ENCODE results near the gene UBE2I. TPM values are rescaled to one million over a fixed set of nuclear protein-coding genes. Genes with fewer than 3 reads are reported as not detected.

The UBE2I gene
- polyA plus RNA-seq, 2 of the 4 experiments (the other 2 are of a cell fraction), result 170 to 208 TPM

DNA sequence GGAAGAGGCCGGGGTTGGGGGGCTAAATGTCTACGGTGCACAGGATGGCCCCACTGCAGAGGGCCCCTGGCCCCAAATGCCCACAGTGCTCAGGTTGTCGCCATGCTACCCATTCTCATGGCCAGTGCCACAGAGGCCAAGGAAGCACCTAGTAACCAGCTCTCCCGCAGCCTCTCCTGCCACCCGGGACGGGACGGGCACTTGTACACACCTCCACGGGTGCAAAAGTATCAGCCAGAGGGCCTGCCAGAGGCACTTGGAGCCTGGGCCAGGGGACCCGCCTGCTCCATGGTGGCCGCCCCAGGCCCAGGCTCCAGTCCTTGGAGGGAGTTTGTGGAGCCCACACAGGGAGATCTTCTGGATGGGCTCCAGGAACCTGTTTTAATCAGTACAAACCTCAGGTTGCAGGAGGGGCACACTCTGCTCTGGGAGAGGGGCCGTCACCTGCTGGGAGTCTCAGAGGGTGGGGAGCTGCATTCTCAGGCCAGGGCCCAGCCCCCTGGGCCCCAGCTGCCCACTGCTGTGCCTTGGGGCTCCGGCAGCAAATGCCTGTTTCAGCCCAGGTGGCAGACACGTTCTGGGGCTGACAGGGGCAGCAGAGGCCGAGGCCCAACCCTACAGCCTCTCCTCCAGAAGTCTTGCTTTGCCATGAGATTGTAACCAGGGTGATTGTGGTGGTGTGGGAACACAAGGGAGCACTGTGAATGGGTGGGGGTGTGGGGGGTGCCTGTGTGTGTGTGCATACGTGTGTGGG, 45.7 kb upstream of the UBE2I start:
- no peak for ATAC-seq
- no peaks in the 10 kb centered on the region for H3K9me3 ChIP-seq
- ChIA-PET CTCF (interaction anchor here (1.0 kb wide), 1 partner anchor 37 kb away, joined by 6 read pairs; no protein-coding TSS in a partner anchor), POLR2A (no interaction called here)
- 0 out of 3 replicates have a peak, but pooled peaks cover 5% of the 10 kb centered on the region for H3K4me1 ChIP-seq
- H3K27ac ChIP-seq, result no peak overlapping the region
- no peak for TF ChIP-seq ESRRA (IDR thresholded peaks at IDR 0.05; ENCODE audit: borderline replicate concordance, low read length)
- no peak for TF ChIP-seq TP53 (CRISPR knock-in tag; IDR thresholded peaks at IDR 0.05)
- no peak for TF ChIP-seq KDM5A (IDR thresholded peaks at IDR 0.05)
- no peak for TF ChIP-seq NR3C1 (IDR thresholded peaks at IDR 0.05)
- no peak for TF ChIP-seq JUN (IDR thresholded peaks at IDR 0.05)
- TF ChIP-seq PHF8 (IDR thresholded peaks at IDR 0.05; ENCODE audit: borderline replicate concordance, low read depth), result no peak
- TF ChIP-seq MAX (IDR thresholded peaks at IDR 0.05), result no peak
- TF ChIP-seq MAFK (IDR thresholded peaks at IDR 0.05; ENCODE audit: partially characterized antibody), result no peak
- TF ChIP-seq ELK1 (IDR thresholded peaks at IDR 0.05; ENCODE audit: low read depth, low read length), result no peak
- 72% methylated on average over 11 of the region's 15 CpGs for WGBS (ENCODE audit: missing lambda C conversion rate)
- DNase-seq (ENCODE audit: low read depth in 1 of 2, low spot score in 1 of 2), result no peak
- H3K4me2 ChIP-seq, result no peak overlapping the region
- no peak overlapping the region for H3K4me3 ChIP-seq
- no peak for FAIRE-seq

DNA sequence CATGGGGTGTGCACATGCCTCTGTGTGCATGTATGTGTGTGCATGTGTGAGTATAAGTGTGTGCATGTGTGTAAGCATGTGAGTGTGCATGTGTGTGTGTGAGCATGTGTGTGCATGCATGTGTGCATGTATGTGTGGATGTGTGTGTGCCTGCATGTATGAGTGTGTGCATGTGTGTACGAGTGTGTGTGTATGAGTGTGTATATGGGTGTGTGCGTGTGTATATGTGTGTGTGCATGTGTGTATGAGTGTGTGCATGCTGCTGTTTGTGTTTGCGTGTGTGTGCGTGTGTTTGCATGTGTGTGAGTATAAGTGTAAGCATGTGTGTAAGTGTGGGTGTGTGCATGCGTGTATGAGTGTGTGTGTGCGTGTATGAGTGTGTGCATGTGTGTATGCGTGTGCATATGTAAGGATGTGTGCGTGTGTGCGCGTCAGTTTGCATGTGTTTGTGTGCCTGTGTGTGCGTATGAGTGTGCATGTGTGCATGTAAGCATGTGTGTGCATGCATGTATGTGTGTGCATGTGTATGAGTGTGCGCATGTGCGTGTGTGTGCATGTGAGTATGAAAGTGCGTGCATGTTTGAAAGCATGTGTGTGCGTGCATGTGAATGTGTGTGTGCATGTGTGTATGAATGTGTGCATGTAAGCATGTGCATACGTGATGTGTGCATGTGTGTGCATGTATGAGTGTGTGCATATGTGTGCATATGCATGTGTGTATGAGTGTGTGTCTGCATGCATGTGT, 44.9 kb upstream of the UBE2I start:
- 71% methylated on average over 16 of the region's 16 CpGs for WGBS (ENCODE audit: missing lambda C conversion rate)
- Histone ChIP-seq H3K4me3 (no peak overlapping the region), H3K27ac (no peak overlapping the region), H3K9me3 (no peaks in the 10 kb centered on the region), H3K4me2 (no peak overlapping the region), H3K4me1 (no peaks in the 10 kb centered on the region)
- TF ChIP-seq SREBF2 (IDR thresholded peaks at IDR 0.05) (no peak), JUN (IDR thresholded peaks at IDR 0.05) (no peak), BHLHE40 (IDR thresholded peaks at IDR 0.05; ENCODE audit: low read depth, low read length) (no peak), FOXS1 (CRISPR knock-in tag; IDR thresholded peaks at IDR 0.05) (no peak), POLR2A (IDR thresholded peaks at IDR 0.05; ENCODE audit: low read length) (no peak), RARB (CRISPR knock-in tag; IDR thresholded peaks at IDR 0.05) (no peak), JUNB (IDR thresholded peaks at IDR 0.05) (no peak), ELK1 (IDR thresholded peaks at IDR 0.05; ENCODE audit: low read depth, low read length) (no peak), KDM1A (IDR thresholded peaks at IDR 0.05; ENCODE audit: low read depth) (no peak), PBX3 (IDR thresholded peaks at IDR 0.05) (no peak), ZSCAN20 (CRISPR knock-in tag; IDR thresholded peaks at IDR 0.05) (no peak), FOSL2 (IDR thresholded peaks at IDR 0.05) (no peak), FOSL2 (CRISPR knock-in tag; IDR thresholded peaks at IDR 0.05) (no peak), CBX8 (IDR thresholded peaks at IDR 0.05) (no peak), CTCF (IDR thresholded peaks at IDR 0.05) (no peak), MAZ (IDR thresholded peaks at IDR 0.05; ENCODE audit: borderline replicate concordance, low read depth, low read length) (no peak)
- TF ChIP-seq, protein P1, sequence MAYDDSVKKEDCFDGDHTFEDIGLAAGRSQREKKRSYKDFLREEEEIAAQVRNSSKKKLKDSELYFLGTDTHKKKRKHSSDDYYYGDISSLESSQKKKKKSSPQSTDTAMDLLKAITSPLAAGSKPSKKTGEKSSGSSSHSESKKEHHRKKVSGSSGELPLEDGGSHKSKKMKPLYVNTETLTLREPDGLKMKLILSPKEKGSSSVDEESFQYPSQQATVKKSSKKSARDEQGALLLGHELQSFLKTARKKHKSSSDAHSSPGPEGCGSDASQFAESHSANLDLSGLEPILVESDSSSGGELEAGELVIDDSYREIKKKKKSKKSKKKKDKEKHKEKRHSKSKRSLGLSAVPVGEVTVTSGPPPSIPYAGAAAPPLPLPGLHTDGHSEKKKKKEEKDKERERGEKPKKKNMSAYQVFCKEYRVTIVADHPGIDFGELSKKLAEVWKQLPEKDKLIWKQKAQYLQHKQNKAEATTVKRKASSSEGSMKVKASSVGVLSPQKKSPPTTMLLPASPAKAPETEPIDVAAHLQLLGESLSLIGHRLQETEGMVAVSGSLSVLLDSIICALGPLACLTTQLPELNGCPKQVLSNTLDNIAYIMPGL (CRISPR knock-in tag; IDR thresholded peaks at IDR 0.05; ENCODE audit: borderline replicate concordance), result no peak
- DNase-seq (ENCODE audit: low read depth in 1 of 2, low spot score in 1 of 2), result no peak
- CTCF ChIA-PET, result no interaction called here
- no peak for ATAC-seq
- POLR2A ChIA-PET, result no interaction called here
- no peak for FAIRE-seq
